BJ (cell line): ENCODE results near the gene FAM53A. TPM values are rescaled to one million over a fixed set of nuclear protein-coding genes. Genes with fewer than 3 reads are reported as not detected.

Experiments
- CTCF ChIA-PET: fragments of 350-600 bp; formaldehyde crosslinking; extraction: SDS; loops from one replicate; lab custom pipeline; 2021; ENCODE audit warnings: antibody characterized with exemption, inconsistent platforms; lab: Yijun Ruan, JAX
- POLR2A ChIA-PET: fragments of 300-600 bp; sonication (Branson Sonifier 250); formaldehyde crosslinking; extraction: SDS; loops from one replicate; lab custom pipeline; 2021; ENCODE audit warnings: antibody characterized with exemption; lab: Charles Lee
- DNase-seq: peaks from one replicate; pipeline ENCODE4 v3.0.0-alpha.2; 2011; ENCODE audit warnings: low read depth
- H3K27me3 ChIP-seq: 2 replicates; pipeline ENCODE4 v1.6.0; 2011; ENCODE audit warnings: low read length; ENCODE audit not compliant: control insufficient read depth, insufficient read depth
- H3K36me3 ChIP-seq: 2 replicates; pipeline ENCODE4 v1.5.1; 2011; ENCODE audit warnings: low read length; ENCODE audit not compliant: control insufficient read depth, insufficient read depth
- H3K4me3 ChIP-seq: 2 replicates; pipeline ENCODE4 v1.5.1; 2011; ENCODE audit warnings: low read depth, mild to moderate bottlenecking, control low read depth, low read length
- polyA plus RNA-seq: library from polyadenylated mRNA; depleted of rRNA; stranded (reverse); fragments of >200 nt; gene quantifications from 2 replicates; pipeline ENCODE4 v1.2.3, GENCODE V29; 2011
- TF ChIP-seq, protein P1 (sequence below): IDR thresholded peaks from 2 replicates; pipeline ENCODE4 v1.5.1; 2011; ENCODE audit warnings: low read depth, mild to moderate bottlenecking, control low read depth, inconsistent platforms, low read length, moderate library complexity; ENCODE audit not compliant: insufficient read depth

FAM53A gene
- polyA plus RNA-seq, 1 experiment, result 3.7 TPM

- no peaks in the 10 kb centered on the region for H3K27me3 ChIP-seq
- TF ChIP-seq, protein P1, sequence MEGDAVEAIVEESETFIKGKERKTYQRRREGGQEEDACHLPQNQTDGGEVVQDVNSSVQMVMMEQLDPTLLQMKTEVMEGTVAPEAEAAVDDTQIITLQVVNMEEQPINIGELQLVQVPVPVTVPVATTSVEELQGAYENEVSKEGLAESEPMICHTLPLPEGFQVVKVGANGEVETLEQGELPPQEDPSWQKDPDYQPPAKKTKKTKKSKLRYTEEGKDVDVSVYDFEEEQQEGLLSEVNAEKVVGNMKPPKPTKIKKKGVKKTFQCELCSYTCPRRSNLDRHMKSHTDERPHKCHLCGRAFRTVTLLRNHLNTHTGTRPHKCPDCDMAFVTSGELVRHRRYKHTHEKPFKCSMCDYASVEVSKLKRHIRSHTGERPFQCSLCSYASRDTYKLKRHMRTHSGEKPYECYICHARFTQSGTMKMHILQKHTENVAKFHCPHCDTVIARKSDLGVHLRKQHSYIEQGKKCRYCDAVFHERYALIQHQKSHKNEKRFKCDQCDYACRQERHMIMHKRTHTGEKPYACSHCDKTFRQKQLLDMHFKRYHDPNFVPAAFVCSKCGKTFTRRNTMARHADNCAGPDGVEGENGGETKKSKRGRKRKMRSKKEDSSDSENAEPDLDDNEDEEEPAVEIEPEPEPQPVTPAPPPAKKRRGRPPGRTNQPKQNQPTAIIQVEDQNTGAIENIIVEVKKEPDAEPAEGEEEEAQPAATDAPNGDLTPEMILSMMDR, result no peak
- H3K4me3 ChIP-seq, result no peak overlapping the region
- ChIA-PET POLR2A (no interaction called here), CTCF (interaction anchor here (1.2 kb wide), 1 partner anchor 281 kb away, joined by 3 read pairs; no protein-coding TSS in a partner anchor)
- no peaks in the 10 kb centered on the region for H3K36me3 ChIP-seq
- DNase-seq, result no peak
Measured at GRCh38 chr4:1636490-1637211, 47.5 kb downstream of the FAM53A start.

- POLR2A ChIA-PET, result no interaction called here
- TF ChIP-seq, protein P1, result no peak
- no peak for DNase-seq
Measured at GRCh38 chr4:1635464-1635863, 48.6 kb downstream of the FAM53A start.

GRCh38 chr4:1633993-1634392, 50.1 kb downstream of the FAM53A start:
- CTCF ChIA-PET, result no interaction called here
- Histone ChIP-seq H3K4me3 (no peak overlapping the region), H3K27me3 (no peaks in the 10 kb centered on the region), H3K36me3 (no peaks in the 10 kb centered on the region)
- POLR2A ChIA-PET, result no interaction called here
- DNase-seq, result no peak
- TF ChIP-seq, protein P1, result no peak

More at GRCh38 chr4:1635464-1635863, 48.6 kb downstream of the FAM53A start:
- Histone ChIP-seq H3K36me3 (no peaks in the 10 kb centered on the region), H3K27me3 (no peaks in the 10 kb centered on the region), H3K4me3 (no peak overlapping the region)
- CTCF ChIA-PET, result interaction anchor here (1.2 kb wide), 1 partner anchor 94 kb away, joined by 3 read pairs; no protein-coding TSS in a partner anchor

DNA sequence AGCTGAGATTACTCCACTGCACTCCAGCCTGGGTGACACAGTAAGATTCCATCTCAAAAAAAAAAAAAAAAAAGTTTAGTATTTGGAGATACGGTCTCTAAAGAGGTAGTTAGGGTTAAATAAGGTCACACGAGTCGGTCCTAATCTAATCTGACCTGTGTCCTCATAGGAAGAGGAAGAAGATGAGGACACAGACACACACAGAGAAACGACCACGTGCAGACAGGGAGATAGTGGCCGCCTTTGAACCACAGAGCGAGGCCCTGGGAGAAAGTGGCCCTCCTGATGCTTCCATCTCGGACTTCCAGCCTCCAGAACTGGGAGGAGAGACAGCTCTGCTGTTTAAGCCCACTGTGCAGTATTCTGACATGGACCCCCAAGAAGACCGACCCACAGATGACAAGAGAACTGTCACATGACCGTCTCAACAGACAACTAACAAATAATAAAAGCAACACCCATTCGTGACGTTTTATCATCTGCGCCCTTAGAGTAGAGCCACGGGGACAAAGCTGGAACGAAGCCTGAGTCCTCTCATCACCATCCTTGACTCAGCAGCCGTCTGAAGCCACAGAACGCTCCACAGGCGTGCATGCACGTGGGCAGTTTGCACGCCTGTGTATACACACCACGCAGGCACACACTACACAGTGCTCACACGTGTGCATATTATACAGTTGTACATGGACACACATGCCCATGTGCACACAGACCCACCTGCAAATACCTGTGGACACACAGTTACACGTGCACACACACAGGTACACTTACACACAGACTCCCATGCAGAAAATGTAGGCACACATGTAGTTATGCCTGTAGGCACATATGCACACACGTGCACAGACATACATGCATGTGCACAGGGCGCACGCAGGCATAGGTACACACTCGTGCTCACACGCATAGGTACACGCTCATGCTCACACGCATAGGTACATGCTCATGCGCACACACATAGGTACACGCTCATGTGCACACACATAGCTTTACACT, 51.7 kb downstream of the FAM53A start:
- Histone ChIP-seq H3K4me3 (no peak overlapping the region), H3K36me3 (no peaks in the 10 kb centered on the region), H3K27me3 (no peaks in the 10 kb centered on the region)
- CTCF ChIA-PET, result interaction anchor here (2.1 kb wide), 1 partner anchor 276 kb away, joined by 8 read pairs; no protein-coding TSS in a partner anchor
- POLR2A ChIA-PET, result no interaction called here
- no peak for DNase-seq
- TF ChIP-seq, protein P1, result no peak

GRCh38 chr4:1631136-1631535, 53.0 kb downstream of the FAM53A start:
- Histone ChIP-seq H3K27me3 (no peaks in the 10 kb centered on the region), H3K4me3 (no peak overlapping the region), H3K36me3 (no peaks in the 10 kb centered on the region)
- DNase-seq, result no peak
- TF ChIP-seq, protein P1, result no peak
- ChIA-PET POLR2A (no interaction called here), CTCF (interaction anchor here (0.7 to 2.1 kb wide), 3 partner anchors 14 to 275 kb away, joined by 4 to 15 read pairs (median 8); no protein-coding TSS in a partner anchor)
